H1 (cell line): Measurements from ENCODE around the gene BNC2.

Source experiments
- CBX8 ChIP-seq: fragments of 300-800, 300-1000 bp; sonication (generic); IDR thresholded peaks from 2 replicates; pipeline ENCODE4 v1.7.1; 2016; ENCODE audit warnings: low read depth, low read length, borderline replicate concordance
- CTCF ChIP-seq, 3 experiments: IDR thresholded peaks; 1 replicate in 2 of 3; 2 replicates in 1 of 3; pipeline versions ENCODE4 v1.5.1 to v1.6.1; 2011; ENCODE audit warnings: low read length in 3 of 3, mild to moderate bottlenecking in 3 of 3, inconsistent platforms in 2 of 3, low read depth in 1 of 3, moderate library complexity in 1 of 3; ENCODE audit not compliant: insufficient read depth in 1 of 3; ENCODE audit errors: control extremely low read depth in 1 of 3
- POLR2A ChIP-seq, 2 experiments: IDR thresholded peaks; 1 replicate in 1 of 2; 2 replicates in 1 of 2; pipeline ENCODE4 v1.6.1; 2011; ENCODE audit warnings: low read depth in 2 of 2, low read length in 2 of 2, mild to moderate bottlenecking in 2 of 2; ENCODE audit errors: control extremely low read depth in 1 of 2
- RXRA ChIP-seq: IDR thresholded peaks from 2 replicates; pipeline ENCODE4 v1.6.1; 2011; ENCODE audit warnings: low read depth, mild to moderate bottlenecking, low read length, moderate library complexity; ENCODE audit not compliant: insufficient read depth
- TF ChIP-seq, protein P1 (sequence below): IDR thresholded peaks from 2 replicates; pipeline ENCODE4 v1.6.1; 2012; ENCODE audit warnings: inconsistent platforms

DNA sequence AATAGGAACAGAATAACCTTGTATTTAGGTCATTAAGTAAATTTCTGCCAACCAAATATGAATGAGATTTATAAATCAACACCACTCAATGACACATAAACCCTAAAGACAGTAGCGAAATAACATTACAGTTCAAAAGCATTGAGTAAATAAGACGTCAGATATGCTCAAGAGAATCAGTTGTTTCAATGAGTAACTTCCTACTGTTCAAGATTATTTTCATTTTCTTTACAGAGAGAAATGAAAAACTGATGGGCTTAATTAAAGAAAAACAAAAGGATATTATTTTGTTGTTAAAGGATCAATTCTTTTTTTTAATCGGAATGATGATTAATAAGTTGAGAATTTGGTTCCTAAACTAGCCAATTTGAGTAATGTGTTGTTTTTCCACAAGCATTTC, 150.1 kb downstream of the BNC2 start:
- TF ChIP-seq, protein P1, sequence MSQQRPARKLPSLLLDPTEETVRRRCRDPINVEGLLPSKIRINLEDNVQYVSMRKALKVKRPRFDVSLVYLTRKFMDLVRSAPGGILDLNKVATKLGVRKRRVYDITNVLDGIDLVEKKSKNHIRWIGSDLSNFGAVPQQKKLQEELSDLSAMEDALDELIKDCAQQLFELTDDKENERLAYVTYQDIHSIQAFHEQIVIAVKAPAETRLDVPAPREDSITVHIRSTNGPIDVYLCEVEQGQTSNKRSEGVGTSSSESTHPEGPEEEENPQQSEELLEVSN = no peak
- TF ChIP-seq CBX8 (no peak), POLR2A (IDR thresholded peaks at IDR 0.05; ENCODE audit: control extremely low read depth in 1 of 2, low read depth in 2 of 2, low read length in 2 of 2) (no peak), RXRA (no peak), CTCF (IDR thresholded peaks at IDR 0.05; ENCODE audit: control extremely low read depth in 1 of 3, insufficient read depth in 1 of 3, low read depth in 1 of 3, low read length in 3 of 3) (no peak)
